ENCODE results near the gene IVD.
"Not testable (repeated sequence)": the region's sequence is repeated elsewhere in the genome, so short reads cannot be mapped to it uniquely, and the experiment has no call there.

The IVD gene

DNA sequence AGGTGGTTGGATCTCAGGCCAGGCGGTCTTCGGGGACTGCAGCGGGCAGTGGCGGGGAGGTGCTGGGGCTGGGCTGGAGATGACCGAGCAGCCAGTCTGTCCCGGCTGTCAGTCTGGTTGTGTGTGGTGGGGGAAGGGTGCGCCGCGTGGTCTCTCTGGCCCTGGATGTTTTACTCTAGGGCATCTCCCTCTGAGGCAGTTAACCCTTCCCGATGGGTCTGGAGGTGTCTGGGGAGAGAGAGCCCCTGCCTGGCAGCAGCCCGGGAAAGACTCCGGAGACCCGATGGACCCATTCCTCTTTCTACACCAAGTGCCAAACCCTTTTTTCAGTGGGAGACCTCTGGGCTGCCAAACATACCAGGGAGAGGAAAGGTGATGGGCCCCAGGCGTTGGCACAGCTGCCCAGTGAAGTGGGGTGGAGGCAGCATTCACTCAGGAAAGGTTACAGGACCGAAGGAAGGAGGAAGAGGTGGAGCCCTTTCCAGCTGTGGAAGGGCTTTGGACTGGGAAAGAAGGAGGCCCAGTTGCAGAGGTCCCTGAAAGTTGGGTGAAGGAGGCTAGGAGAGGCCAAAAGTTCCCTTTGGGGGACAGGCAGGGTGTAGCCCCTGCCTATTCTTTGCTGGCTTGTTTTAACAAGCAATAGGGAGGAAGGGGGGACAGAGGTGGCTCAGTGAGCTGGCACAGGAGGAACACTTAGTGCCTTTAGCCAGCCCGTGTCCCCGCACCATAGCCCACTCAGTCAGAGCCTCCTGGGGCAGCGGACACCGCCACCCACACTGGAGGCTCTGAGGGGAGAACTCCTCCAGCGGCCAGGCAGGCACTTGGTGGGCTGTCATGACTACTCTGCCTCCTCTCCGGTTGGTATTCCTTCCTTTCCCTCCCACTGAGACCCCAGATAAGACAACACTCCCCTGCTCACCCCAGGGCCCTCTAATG, 32.4 kb downstream of the IVD start:
- FAIRE-seq, result no peak
- DNase-seq (ENCODE audit: low spot score), result no peak

- no peak for FAIRE-seq
- no peak for DNase-seq (ENCODE audit: low spot score)
These were observed 33.1 kb downstream of the IVD start for GRCh38 chr15:40438712-40439111.

GRCh38 chr15:40439461-40439959, 33.9 kb downstream of the IVD start:
- DNase-seq (ENCODE audit: low spot score) (no peak), FAIRE-seq (no peak)

DNA sequence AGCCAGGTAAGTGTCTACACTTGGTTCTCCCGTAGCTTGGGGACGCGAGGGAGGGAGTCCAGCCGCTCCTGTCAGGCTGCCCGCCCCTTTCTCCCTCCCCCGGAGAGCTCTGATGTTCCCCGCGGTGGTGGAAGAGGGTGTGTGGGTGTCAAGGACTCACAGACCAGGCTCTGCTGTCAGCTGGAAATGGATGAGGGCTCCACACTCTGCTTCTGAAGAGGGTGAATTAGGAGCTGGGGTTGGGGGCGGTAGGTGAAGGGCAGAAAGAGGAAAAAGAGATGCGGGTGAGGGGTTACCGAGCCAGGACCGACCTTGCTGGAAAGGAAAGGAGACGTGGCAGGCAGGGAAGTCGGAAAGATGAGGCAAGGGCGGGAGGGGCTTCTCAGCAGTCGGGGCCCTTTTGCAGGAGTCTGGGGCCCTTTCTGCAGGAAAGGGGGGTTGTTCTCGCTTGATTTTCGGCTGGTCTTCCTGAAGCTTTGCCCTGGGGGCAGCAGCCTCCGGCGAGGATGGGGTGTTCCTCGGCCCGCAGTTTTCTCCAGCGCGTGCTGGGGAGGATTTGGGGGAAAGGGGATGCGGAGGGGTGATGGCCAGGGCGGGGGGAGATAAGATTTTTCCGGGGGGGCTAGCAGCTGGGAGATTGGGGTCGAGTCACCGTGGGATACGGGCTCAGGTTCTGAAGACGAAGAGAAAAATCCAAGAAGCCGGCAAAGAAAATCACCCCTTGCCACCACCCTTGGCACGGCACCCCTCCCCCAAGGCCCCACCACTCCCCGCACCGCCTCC, 34.6 kb downstream of the IVD start:
- no peak for DNase-seq (ENCODE audit: low spot score)

DNA sequence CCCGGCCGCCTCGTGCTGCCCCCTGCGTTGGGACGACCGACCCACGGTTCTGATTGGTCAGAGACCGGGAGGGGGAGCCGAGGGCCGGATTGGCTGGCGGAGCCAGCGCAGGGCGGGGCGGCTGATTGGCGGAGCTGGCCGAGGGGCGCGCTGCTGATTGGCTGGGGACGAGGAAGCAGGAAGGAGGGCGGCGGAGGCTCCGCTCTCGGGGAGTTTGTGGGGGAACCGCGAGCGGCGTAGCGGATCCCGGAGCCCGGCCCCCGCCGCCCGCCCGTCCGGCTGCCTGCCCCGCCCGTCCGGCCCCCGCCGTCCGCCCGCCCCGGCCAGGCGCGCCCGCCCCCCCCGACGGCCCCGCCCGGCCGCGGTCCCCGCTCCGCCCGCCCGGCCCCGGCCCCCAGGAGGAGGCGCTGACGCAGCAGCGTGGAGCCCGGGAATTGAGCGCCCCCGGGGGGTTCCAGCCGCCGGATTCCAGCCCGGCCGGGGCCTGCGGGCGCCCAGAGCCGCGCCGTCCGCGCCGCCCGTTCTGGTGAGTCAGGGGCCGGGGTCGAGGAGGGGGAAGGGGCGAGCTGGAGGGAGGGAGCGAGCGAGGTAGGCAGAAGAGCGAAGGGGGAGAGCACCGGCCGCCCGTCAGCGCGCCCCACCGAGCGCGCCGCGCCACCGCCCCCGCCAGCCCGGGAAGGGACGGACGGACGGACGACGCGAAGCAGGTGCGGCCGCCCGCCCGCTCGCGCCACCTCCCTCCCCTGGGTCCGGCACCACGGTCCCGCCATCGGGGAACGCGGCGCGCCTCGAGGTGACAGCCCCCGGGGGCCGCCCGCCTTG, 35.4 kb downstream of the IVD start, which contains the start of gene BAHD1:
Gene BAHD1 (plus strand): TSS at position 211 of the 822 bp plus-strand sequence. CDS start 17,512 bp downstream, outside the sequence.
- FAIRE-seq (no peak), DNase-seq (ENCODE audit: low spot score) (peak; percentile 80)

More for the DNA sequence above, 34.6 kb downstream of the IVD start:
- FAIRE-seq, result no peak

GRCh38 chr15:40441565-40442531, 36.3 kb downstream of the IVD start:
- FAIRE-seq, result no peak

DNA sequence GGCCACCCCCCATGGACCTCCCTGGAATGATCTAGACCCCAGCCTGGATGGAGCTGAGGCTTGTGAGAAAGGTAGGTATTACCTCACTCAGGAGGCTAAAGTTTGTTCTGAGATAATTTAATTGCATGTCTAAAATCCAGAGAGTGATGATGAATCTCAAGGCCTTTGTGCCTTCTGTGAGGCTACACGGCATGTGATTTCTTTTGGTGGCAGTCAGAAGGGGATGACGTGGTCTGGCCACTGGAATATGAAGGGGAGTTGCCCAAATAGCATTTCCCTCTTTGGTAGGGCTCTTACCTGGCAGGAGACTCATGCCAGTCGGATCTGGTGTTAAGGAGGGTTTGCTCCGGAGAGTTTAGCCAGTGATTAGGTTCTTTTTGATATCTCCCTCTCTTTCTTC, 37.7 kb downstream of the IVD start:
- DNase-seq (ENCODE audit: low spot score), result no peak
- FAIRE-seq, result no peak

More at GRCh38 chr15:40441565-40442531, 36.3 kb downstream of the IVD start:
- no peak for DNase-seq (ENCODE audit: low spot score)

DNA sequence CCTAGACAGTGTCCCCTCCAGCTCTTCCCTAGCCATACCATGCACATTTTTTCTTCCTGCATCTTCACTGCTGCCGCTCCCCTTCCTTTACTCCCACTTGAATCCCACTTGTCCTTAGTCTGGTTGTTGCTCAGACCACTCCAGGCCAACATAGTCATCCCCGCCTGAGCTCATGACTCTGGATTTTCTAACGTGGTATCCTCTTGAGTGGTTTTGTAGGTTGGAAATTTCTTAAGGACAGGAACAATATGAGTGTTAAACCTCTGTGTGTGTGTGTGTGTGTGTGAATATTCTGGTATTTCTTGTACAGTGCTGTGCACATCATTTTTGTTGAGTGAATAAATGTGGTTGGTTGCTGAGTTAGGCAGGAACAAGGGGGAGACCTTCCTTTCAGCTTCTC, 38.3 kb downstream of the IVD start:
- FAIRE-seq (no peak), DNase-seq (ENCODE audit: low spot score) (no peak)

DNA sequence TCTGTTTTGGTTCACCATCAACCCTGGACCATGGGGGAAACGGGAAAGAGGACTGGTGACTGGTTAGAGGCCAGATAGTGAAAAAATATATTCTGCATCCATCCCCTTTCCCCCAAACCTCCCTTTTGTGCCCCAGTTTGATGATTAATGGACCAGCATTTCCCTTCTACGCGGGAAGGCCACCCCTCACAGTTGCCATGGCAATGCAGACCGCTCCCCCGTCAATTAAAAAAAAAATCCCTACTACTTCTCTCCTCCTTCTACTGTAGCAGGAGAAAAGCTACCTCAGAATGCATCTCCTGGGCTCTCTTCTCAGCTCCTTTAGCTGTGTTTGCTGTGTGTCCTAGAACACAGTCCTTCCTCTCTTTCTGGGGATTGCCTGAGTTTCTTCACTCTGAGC, 39.1 kb downstream of the IVD start:
- no peak for FAIRE-seq

GRCh38 chr15:40445421-40445922, 39.9 kb downstream of the IVD start:
- DNase-seq (ENCODE audit: low spot score) (no peak), FAIRE-seq (no peak)

More for the DNA sequence above, 39.1 kb downstream of the IVD start:
- no peak for DNase-seq (ENCODE audit: low spot score)

- DNase-seq (ENCODE audit: low spot score) (no peak), FAIRE-seq (no peak)
These were observed 40.5 kb downstream of the IVD start for GRCh38 chr15:40446144-40446543.

DNA sequence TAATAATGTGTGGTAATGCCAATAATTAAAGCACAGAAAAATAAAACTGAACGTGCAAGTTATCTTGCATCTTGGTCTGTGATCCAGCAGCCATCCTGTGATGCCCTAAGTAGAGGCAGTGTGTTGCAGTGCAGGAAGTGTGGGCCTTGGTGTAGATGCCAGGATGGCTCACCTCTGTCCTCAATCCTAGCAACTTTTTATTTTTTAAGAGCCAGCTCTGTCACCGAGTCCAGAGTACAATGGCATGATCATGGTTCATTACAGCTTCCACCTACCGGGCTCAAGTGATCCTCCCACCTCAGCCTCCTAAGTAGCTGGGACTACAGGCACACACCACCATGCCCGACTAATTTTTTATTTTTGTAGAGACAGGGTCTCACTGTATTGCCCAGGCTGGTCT, 42.8 kb downstream of the IVD start:
- DNase-seq (ENCODE audit: low spot score) (no peak), FAIRE-seq (no peak)

DNA sequence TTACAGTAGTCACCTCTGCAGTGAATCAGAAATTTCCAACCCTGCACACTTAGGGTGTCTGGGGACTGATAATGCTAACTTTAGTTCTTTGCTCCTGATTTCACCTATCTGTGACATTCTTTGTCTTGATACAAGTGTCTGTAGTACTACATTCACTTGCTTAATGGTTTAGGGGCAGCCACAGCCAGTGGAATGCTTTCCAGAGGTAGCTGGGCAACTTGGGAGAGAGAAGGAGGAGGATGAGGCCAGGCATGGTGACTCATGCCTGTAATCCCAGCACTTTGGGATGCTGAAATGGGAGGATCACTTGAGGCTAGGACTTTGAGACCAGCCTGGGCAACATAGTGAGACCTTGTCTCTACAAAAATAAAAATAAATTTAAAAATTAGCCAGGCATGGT, 43.7 kb downstream of the IVD start:
- FAIRE-seq, result peak; percentile 62
- DNase-seq (ENCODE audit: low spot score), result peak; percentile 36

- DNase-seq (ENCODE audit: low spot score) (no peak), FAIRE-seq (no peak)
These were observed 44.5 kb downstream of the IVD start for GRCh38 chr15:40450047-40450446.

- DNase-seq (ENCODE audit: low spot score) (no peak), FAIRE-seq (no peak)
These were observed 46.0 kb downstream of the IVD start for GRCh38 chr15:40451527-40452158.

DNA sequence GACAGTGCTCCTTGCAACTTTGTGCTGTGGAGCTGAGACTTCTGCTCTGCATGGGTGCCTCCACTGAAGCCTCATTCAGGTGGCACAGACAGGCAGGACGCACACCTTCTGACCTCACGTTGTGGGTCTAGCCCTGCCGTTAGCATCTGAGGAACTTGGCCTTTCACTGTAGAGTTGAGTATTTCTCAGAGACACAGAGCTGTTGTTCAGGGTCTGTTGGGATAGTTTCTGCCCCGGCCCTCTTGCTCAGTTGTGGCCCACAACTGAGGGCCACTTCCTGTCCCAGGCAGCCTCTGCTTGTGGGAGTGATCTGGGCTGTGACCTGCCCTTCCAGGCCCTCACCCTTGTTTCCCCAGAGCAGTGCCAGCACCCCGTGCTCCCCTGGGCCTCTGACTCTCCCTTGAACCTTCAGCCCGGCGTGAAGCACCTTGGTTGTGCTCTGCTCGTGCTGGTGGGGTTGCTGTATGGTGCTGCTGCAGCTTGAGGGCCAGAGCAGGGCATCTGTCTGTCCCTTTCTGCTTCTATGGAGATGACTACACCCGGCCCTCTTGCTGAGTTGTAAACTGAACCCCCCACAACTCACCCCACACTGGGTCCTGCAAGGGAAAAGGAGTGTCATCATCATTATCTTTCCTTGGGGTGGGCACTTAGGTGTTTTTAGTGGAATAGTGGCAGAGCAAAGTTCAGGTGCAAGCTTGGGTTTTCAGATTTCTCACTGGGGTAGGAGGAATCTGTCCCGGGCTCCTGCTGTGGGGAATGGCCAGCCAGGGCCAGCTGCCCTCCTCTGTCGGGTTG, 46.9 kb downstream of the IVD start:
- FAIRE-seq, result no peak
- DNase-seq (ENCODE audit: low spot score), result no peak

GRCh38 chr15:40453941-40454340, 48.3 kb downstream of the IVD start:
- DNase-seq (ENCODE audit: low spot score); FAIRE-seq: not testable (repeated sequence)

- no peak for FAIRE-seq
- DNase-seq (ENCODE audit: low spot score), result peak; percentile 8
These were observed 49.4 kb downstream of the IVD start for GRCh38 chr15:40454904-40455391.
